Renal pelvis (tissue), 4 donors: ENCODE measurements around the gene MAT1A. TPM values are rescaled to one million over a fixed set of nuclear protein-coding genes. Genes with fewer than 3 reads are reported as not detected.
"Not testable (repeated sequence)": the region's sequence is repeated elsewhere in the genome, so short reads cannot be mapped to it uniquely, and the experiment has no call there.

ENCODE experiments used
- DNase-seq: peaks from one replicate; pipeline ENCODE4 v3.0.0-alpha.2; 2013
- polyA plus RNA-seq, 3 donors: library from polyadenylated mRNA; unstranded; fragments of 120-200 nt; gene quantifications; one replicate each; pipeline ENCODE4 v1.2.1, GENCODE V29; 2013; ENCODE audit not compliant: insufficient read length in 3 of 3

Gene MAT1A
- polyA plus RNA-seq, 3 donors = 1.0 to 1.5 (median 1.4) TPM

DNA sequence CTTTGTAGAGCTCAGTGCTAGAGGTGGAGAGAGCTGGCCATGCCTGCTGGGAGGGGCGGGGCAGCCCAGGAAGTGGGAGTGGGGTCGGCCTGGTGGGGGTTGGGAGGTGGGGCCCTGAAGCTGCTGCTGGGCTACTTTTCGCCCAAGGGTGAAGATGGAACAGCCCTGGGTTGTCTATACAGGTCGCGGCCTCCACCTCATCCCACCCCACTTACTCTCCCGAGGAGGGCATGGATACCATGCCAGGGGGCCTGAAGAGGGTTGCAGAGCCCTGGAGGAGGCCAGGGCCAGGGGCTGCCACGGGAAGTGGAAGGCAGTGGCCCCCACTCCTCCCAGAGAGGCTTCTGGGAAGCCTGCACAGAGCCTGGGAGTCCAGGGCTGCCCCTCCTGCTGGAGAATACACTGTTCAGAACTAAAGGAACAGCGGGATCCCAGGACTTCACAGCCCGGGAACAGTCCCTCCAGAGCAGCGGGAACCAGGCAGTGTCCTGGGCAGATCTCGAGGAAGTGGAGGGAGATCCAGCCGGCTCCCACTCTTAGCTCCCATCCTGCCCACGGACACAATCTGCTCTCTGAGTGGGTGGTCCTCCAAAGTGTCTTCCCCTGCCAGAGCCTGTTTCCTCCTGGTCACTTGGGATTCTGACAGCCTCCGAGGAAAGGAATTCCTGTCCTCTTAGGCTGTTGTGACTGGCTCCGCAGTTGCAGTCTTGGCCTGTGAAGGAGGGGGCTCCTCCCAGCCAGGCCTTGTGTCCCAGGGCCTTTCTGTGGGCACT lies 23.5 kb downstream of the MAT1A start:
- DNase-seq = no peak

DNA sequence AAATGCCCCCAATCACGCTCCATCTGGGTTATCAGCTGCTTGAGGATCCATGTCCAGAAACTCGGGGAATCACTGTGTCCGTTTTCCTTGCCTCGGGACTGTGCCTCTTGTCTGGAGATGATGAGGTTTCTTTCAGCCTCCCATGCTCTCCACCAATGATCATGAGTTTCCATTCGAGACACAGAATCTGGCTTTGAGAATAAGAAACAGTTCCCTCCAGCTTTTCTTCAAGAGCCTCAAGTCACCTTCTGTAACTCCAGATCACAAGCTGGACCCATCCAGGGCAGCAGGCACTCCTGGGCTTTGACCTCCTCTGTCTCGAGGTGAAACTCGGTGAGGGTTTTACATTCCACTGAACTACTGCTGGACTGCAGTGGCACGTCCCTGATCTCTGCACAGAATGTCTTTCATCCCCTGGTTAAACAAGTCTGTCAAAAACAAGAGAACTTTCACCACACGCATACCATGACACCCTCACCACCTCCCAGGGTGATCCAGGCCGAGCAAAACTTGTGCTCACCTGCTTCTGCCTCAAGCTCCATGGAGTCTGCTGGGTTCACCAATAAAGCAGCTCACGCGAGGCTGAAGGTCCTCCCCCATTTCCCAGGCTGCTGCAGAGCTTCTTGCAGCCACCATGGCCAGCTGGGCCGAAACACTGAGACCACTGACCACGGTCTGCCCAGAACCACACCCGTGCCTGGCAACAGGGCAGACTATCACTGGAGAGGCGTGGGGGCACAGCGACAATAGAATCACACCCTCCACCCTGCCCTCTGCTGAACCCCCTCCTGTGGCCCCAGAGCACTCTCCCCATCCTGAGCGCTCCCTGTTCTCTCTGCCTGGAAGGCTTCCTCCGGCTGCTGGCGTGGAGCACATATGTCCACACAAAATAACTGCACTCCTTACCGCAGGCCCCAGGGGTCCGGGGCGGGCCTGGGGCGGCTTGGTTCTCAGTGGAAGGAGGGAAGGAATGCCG lies 25.1 kb downstream of the MAT1A start:
- DNase-seq = no peak

DNA sequence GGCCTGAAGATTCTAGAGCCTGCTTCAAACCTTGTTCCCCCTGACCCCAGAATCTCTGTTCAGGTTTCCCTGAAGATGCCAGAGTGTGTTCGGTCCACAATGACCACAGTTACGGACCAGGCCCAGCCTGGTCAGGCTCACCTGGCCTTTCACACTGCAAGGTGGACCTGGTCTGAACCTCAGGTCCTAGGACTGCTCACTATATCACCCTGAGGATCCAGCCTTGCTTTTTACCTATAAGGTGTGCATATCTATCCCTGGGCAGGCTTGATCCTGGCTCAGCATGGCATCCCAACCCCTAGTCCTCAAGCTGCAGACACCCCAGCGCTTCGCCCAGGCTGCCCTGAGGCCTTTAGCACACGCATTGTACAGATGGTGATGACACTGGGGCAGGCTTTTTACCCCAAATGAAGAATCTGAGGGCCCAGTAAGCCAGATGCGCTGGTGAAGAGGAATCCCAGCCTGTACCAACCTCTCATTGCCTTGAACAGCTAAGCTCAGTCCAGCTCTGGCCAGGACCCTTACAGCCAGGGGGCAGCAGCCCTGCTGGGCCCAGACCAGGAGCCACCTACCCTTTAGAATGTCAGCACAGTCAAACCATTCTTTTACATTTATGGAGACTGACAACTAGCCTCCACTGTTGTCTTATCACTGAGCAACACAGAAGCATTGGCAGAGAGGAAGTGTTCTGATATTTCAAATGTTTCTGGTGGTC lies 28.0 kb downstream of the MAT1A start:
- DNase-seq = no peak

DNA sequence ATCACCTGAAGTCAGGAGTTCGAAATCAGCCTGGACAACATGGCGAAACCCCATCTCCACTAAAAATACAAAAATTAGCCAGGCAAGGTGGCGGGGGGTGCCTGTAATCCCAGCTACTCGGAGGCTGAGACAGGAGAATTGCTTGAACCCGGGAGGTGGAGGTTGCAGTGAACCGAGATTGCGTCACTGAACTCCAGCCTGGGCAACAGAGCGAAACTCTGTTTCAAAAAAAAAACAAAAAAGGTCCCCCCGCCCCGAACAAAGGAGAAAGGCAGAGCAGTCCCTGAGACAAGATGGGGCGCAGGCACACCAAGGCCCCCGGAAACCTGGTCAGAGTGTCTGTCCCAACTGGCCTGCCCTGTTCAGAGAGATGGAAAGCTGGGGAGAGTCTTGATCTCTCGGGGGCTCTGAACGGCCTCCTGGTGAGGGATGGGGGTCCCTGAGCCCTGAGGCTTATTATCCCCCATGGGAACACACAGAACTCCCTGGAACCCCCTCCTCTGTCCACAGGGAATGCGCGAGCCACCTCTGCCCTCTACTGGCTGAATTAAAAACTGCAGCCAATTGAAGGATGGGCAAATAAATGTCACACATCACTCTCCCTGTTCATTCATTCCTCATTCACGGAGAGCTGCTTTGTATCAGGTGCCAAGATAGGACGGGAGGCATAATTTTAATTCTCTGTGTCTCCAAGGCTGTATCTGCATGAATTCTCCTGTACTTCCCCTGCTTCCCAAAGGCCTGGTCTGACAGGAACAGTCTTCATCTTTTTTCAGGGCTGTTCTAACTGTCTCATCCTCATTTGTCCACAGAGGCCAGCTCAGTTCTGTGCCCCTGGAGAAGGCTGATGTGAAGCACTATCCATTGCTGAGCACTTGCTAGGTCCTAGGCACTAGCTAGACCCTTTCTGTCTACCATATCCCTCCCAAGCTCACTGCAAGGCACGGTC lies 28.9 kb downstream of the MAT1A start:
- DNase-seq = peak; percentile 37

DNA sequence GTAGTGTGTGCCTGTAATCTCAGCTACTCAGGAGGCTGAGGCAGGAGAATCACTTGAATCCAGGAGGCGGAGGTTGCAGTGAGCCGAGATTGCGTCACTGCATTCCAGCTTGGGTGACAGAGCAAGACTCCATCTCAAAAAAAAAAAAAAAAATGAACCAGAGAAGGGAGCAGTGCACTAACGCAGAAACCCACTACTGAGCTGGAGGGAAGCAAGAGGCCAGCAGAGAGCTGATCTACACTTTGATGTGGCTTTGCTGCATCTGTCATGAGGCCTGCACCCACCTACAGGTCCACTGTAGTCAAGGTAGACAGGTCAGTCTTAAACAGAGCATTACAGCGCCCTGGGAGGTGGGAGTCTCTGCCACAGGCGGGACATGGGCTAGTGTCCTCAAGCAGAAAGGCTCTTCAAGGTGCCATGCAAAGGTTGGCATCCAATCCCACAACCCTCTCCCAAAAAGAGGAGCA lies 30.0 kb downstream of the MAT1A start:
- DNase-seq = no peak

DNA sequence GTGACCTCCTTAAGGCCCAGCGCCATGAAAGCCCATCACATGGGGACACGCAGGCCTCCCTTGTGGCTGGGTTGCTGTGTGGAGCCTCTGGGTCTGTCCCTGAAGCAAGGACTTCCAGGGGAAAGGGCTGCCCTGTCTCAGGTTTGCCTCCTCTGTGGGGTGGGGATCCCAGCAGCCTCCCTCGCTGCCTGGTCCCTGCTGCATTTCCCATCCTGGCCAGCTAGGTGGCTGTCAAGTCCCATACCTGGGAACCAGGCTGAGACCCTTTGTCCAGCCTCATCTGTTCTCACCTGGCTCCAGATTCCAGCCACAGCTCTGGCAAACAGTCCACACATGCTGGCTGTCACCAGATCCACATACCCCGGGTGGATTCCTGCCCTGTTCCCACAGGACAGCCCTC lies 32.7 kb downstream of the MAT1A start:
- DNase-seq = not testable (repeated sequence)

DNA sequence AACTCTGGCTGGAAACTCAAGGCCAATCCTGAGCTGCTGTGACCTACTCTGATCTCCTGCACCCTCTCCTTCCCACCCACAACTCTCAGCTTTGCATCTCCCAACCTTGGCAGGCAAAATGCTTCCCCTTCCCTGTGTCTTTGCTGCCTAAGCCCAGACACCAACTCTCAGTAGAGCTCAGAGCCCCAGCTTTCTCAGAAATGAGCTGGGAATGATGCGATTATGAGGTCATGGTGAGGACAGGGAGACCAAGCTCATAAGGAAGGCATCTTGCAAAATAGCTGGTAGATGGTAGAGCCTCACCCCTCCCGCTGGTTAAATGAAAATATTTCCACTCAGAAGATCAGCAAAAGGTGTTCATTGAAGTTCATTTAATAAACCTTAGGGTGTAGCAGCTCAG lies 34.7 kb downstream of the MAT1A start:
- not testable (repeated sequence) for DNase-seq

DNA sequence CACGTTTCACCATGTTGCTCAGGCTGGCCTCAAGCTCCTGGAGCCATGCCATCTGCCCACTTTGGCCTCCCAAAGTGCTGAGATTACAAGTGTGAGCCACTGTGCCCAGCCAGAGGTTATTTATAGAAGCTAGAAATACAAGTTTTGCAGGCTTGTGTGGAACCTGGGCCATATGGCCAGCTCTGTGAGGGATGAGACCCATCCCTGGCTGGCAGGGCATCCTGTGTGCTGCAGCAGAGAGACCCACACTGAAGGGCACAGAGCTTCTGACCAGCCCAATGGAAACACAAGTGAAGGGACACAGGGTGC lies 35.5 kb downstream of the MAT1A start:
- DNase-seq = not testable (repeated sequence)

DNA sequence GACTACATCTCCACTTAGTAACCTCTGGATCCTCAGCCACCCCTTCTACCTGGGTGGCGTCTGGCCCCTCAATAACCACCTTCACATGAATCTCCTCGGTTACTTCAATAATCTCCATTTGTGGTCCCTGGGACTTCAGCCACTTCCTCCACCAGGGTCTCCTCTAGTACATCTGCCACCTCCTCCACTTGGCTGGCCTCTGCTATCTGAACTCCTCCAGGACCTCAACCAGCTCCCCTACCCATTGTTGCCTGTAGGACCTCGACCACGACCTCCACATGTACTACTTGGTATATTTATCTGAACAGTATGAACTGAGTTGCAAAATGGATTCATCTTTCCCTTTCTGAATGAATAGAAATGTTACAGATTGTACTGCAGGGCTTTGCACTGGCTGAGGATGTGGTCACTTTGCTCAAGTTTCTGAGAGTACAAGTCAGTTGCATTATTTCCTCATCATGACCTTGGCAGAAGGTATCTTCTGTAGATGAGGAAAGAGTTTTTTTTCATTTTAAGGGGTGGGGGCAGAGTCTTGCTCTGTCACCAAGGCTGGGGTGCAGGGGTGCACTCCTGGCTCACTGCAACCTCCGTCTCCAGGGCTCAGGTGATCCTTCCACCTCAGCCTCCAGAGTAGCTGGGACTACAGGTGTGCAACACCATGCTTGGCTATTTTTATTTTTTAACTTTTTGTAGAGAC lies 36.0 kb downstream of the MAT1A start:
- no peak for DNase-seq

DNA sequence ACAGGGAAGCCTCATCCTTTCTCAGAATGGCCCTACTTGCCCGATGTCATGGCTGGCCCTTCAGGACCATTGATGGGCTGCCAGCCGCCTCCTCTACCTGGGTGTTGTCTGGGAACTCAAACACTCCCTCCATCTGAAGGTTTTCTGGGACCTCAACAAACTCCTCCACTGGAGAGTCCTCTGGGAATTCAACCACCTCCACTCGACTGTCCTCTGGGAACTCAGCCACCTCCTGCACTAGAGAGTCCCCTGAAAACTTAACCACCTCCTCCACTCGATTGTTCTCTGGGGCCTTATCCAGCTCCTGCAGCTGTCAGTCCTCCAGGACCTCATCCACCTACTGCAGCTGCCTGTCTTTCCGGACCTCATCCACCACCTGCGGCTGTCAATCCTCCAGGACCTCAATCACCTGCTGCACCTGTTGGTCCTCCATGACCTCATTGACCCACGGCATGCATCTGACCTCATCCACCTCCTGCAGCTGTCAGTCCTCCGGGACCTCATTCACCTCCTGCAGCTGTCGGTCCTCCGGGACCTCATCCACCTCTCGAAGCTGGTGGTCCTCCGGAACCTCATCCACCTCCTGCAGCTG lies 37.1 kb downstream of the MAT1A start:
- DNase-seq = no peak

DNA sequence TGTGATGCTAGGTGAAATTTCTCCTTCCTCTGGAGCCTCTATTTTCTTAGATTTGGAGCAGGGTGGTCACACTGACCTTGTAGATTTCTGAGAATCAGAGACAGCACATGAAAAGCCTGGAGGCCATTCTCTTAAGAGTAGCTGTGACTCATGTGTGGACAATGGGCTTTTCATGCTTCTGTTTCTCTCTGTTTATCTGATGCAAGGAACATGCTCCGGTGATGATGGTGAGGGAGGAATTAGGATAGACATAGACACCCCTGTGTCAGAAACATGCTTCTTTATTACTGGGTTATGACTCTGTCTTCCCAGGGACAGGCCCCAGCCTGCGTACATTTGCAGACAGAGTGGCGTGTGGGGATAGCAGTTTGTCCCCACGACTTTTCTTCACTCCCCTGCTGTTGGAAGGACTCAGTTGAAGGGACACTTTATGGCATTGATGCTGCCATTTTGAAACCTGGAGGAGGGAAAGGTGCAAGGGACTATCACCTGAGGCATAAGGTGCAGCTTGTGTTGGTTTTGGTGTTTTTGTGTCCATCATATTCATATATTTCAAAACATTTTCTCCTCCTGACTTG lies 37.7 kb downstream of the MAT1A start:
- DNase-seq = not testable (repeated sequence)

DNA sequence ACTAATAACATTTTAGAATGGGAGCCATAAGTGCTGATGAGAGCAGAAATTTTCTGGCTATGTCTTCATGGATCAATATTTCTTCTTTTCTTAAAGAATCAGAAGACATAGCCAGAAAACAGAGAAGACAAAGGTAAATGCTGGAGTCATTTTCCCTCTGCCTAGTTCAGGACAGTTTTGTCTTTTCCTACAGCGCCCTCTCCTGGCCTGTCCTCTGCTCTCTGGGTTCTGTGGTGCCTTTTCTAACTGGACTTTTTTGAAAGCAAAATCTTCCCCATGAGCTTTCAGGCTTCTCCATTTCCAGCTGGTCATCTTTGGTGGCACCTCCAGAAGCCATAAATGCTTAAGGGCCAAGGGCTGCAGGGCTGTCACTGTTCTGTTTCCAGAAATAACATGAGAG lies 39.1 kb downstream of the MAT1A start:
- DNase-seq = not testable (repeated sequence)

DNA sequence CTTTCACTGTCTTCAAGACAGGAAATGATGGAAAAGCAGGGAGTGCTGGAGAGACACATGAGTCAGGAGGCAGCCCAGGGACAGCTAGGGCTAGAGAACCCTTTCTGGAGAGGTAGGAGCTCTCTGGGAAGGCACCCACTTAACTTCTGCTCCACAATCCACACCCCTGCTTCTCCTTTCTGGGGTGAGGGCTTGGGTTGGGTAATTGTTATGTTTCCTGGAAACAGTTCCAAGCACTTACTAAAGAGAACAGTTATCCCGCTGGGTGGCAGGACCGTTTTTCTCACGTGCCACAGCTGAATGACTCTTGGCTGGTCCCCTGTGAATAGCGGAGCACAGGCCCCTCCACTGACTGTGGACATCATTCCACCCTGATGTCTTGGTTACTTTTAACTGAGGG lies 39.6 kb downstream of the MAT1A start:
- not testable (repeated sequence) for DNase-seq

DNA sequence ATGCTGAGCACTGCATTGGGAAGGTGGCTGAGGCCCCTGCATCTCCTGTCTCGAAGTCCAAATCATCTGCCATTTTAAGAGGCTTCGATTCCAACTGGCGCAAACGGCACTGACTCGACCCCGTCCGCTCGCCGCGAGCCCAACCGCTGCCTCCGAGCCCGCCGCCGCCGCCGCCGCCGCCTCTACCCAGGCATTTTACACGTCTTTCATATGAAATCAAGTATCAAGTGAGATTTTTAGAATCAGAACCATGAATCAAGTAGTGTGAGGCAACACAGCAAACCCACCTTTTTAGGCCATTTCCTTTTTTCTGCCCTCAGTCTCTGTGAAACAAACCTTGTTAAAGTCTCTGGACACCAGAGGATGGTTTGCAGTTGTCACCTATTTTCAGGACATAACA lies 41.8 kb downstream of the MAT1A start:
- not testable (repeated sequence) for DNase-seq

DNA sequence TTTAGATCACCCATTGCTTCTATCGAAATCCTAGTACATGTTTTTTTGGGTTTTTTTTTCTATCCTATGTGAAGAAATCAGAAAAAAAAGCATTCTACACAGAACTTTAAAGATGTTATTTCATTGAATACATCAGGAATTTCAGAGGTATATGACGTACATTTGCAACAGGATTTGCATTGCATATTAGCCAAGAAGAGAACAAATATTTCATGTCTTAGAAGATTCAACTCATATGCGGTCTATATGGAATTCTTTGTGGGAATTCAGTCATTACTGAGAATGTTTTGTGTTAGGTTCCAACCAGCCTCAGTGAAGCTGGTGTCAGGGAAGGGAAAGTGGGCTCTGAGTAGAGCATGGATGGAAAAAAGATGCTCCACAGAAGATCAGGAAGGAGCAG lies 45.1 kb downstream of the MAT1A start:
- not testable (repeated sequence) for DNase-seq

DNA sequence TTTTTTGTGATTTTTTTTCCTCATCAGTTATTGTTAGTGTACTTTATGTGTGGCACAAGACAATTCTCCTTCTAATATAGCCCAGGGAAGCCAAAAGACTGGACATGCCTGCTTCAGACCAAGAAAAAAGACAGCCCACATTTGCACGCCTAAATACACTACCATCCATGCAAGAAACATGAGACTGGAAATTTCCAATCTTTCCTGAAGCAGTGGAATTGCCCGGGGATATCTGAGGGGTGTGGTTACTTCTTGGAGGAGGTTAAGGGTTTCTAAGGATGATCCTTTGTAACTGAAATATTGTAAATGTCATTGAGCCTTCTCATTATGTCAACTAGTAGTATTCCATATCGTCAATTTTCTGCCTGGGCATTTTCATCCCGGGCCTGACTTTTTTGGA lies 47.1 kb downstream of the MAT1A start:
- DNase-seq = not testable (repeated sequence)

DNA sequence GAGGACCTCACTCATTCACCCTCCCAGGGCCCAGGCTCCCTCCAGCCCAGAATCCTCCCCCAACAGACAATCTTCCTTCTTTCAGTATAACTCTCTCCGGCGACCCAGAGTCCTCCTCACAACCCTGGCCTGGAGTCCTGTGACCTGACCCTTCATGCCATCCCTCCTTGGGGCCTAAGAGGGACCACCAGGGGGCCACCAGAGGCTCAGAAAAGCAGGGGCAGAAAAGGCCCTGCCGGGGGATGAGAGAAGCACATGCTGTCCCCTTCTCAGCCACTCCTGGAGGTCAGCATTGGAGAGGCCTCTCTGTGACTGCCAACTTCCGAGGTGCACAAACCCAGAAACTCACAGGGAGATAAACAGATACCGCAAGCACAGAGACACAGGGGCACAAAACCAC lies 53.0 kb downstream of the MAT1A start:
- not testable (repeated sequence) for DNase-seq

DNA sequence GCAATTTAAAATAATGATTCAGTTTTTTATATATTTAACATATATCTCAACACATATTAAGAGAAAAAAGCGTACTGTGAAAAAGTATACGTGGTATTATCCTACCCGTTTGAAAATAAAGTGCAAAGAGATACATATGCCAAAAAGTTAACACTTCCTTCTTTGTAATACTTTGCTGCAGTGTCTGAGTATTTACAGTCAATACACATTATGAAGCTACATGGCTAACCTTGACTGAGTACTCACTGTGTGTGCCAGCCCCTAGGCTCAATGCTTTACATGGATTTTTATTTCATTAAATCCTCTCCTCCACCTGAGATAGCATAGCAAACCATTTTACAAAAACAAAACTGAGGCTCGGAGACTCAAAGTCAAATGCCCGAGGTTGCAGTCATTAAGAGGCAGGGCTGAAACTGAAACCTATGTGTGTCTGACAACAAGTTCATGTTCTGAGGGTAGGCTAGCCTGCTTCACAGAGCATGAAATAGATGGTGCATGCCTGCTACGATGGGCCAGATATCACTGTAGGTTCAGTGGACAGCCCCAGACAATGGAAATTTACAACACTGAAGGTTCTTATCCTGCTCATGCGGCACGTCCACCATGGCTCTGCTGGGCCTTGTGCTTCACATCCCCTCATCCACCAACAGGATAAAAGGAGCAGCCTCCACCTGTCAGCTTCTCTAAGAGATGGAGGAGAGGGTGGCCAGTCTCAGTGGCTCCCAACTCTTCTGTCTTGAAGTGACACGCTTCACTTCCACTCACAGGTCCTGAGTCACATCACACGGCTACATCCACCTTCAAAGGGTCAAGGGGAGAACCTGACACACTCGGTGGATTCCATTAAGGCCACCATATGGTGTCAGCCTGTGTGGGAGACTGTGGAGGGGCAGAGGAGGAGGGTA lies 54.9 kb downstream of the MAT1A start:
- not testable (repeated sequence) for DNase-seq
